OCI-LY1 (cell line): ENCODE measurements around the gene SELENBP1.

Source experiments
- EZH2 ChIP-seq: fragments of 200-600 bp; sonication (generic), shearing (Covaris generic); IDR thresholded peaks from 2 replicates; pipeline ENCODE4 v1.8.0; 2017; ENCODE audit warnings: borderline replicate concordance, mixed run types, mild to moderate bottlenecking, antibody characterized with exemption, low read length, moderate library complexity, mixed read lengths
- TF ChIP-seq, protein P1 (sequence below): fragments of 200-600 bp; sonication (generic), shearing (Covaris generic); IDR thresholded peaks from 2 replicates; pipeline ENCODE4 v1.5.1; 2017; ENCODE audit warnings: mild to moderate bottlenecking, antibody characterized with exemption, low read length, moderate library complexity, mixed read lengths

DNA sequence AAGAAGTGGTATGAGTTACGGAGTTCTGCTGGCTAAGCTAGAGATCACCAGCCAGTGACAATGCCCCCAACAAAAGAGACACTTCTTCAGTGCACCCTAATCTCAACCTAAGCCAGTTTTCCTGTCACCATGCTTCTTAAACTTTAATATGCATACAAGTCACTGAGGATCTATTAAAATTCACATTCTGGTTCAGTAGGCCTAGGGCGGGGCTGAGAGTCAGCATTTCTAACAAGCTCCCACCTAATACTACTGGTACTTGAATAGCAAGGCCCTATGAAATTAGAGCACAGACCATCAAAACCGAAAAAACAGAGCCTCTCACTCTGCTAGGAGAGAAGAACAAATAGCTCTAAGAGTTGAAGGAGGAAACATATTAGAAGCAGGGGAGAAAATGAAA lies 34.8 kb upstream of the SELENBP1 start:
- no peak for TF ChIP-seq EZH2
- TF ChIP-seq, protein P1, sequence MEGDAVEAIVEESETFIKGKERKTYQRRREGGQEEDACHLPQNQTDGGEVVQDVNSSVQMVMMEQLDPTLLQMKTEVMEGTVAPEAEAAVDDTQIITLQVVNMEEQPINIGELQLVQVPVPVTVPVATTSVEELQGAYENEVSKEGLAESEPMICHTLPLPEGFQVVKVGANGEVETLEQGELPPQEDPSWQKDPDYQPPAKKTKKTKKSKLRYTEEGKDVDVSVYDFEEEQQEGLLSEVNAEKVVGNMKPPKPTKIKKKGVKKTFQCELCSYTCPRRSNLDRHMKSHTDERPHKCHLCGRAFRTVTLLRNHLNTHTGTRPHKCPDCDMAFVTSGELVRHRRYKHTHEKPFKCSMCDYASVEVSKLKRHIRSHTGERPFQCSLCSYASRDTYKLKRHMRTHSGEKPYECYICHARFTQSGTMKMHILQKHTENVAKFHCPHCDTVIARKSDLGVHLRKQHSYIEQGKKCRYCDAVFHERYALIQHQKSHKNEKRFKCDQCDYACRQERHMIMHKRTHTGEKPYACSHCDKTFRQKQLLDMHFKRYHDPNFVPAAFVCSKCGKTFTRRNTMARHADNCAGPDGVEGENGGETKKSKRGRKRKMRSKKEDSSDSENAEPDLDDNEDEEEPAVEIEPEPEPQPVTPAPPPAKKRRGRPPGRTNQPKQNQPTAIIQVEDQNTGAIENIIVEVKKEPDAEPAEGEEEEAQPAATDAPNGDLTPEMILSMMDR, result no peak
